K562 (cell line): ENCODE data around the gene PAPOLB. TPM values are rescaled to one million over a fixed set of nuclear protein-coding genes. Genes with fewer than 3 reads are reported as not detected.

Experiments
- ATAC-seq: fragments of 200-7000 bp; cut with Tn5 transposase; 3 replicates; pipeline ENCODE4 v1.9.1; 2020; ENCODE audit warnings: moderate library complexity
- BruUV-seq: library from RNA; stranded (reverse); fragments of 400-500 nt; replicated peaks from 2 replicates; lab custom pipeline; 2021; lab: Mats Ljungman, UMichigan
- CTCF ChIA-PET: fragments of 300-600 bp; formaldehyde crosslinking; extraction: SDS; loops from one replicate; lab custom pipeline; 2021; ENCODE audit warnings: low intra/inter-chr PET ratio; lab: Yijun Ruan, JAX
- POLR2A ChIA-PET: fragments of 300-600, 350-650 bp; sonication (Branson Sonifier 250); formaldehyde crosslinking; extraction: SDS; loops from one replicate; lab custom pipeline; 2021; ENCODE audit warnings: antibody characterized with exemption, inconsistent platforms; lab: Yijun Ruan, JAX
- DNase-seq, 4 experiments: peaks; one replicate each; pipeline versions ENCODE4 v3.0.0 to v3.0.0-alpha.2; 2011 to 2018; ENCODE audit warnings: low spot score in 3 of 4, mixed read lengths in 3 of 4; ENCODE audit errors: extremely low read depth in 1 of 4
- FAIRE-seq: peaks from 2 replicates; lab custom pipeline; 2011; peaks lifted over from hg19 to GRCh38; lab: Jason Lieb, UNC
- H2AFZ ChIP-seq: 2 replicates; pipeline ENCODE4 v1.6.0; 2011; ENCODE audit warnings: low read depth, low read length, control low read depth, inconsistent platforms
- H3K27ac ChIP-seq: fragments of 200-600 bp; 3 replicates; pipeline ENCODE4 v1.8.0; 2011; ENCODE audit warnings: low read depth, mild to moderate bottlenecking, control low read depth, inconsistent platforms, low read length, moderate library complexity, mixed read lengths; ENCODE audit errors: extremely low read depth
- H3K27me3 ChIP-seq, 2 experiments: fragments of 300-600 bp in 1 of 2; 2 replicates in 1 of 2; 3 replicates in 1 of 2; pipeline versions ENCODE4 v1.6.0 to v1.8.0; 2011; ENCODE audit warnings: inconsistent platforms in 2 of 2, low read length in 2 of 2, mild to moderate bottlenecking in 1 of 2, mixed read lengths in 1 of 2, moderate library complexity in 1 of 2; ENCODE audit not compliant: control insufficient read depth in 2 of 2, insufficient read depth in 2 of 2
- H3K36me3 ChIP-seq: fragments of 300-600 bp; 3 replicates; pipeline ENCODE4 v1.8.0; 2011; ENCODE audit warnings: mild to moderate bottlenecking, low read length, inconsistent platforms; ENCODE audit not compliant: control insufficient read depth, insufficient read depth
- H3K4me1 ChIP-seq, 2 experiments: fragments of 200-600 bp in 1 of 2; replicated peaks in 1 of 2; 2 replicates in 1 of 2; 3 replicates in 1 of 2; pipeline versions ENCODE4 v1.5.1 to v1.8.0; 2011; ENCODE audit warnings: inconsistent platforms in 2 of 2, low read length in 2 of 2, mild to moderate bottlenecking in 1 of 2, mixed read lengths in 1 of 2, moderate library complexity in 1 of 2; ENCODE audit not compliant: control insufficient read depth in 2 of 2, insufficient read depth in 2 of 2
- H3K4me2 ChIP-seq: 2 replicates; pipeline ENCODE4 v1.6.1; 2011; ENCODE audit warnings: low read length, control low read depth, inconsistent platforms, mixed read lengths; ENCODE audit not compliant: insufficient read depth
- H3K4me3 ChIP-seq: fragments of 200-600 bp; sonication (generic), shearing (Covaris generic); 2 replicates; pipeline ENCODE4 v1.5.1; 2016; ENCODE audit warnings: control low read depth, inconsistent platforms
- H3K79me2 ChIP-seq: fragments of 200-600 bp; 3 replicates; pipeline ENCODE4 v1.8.0; 2011; ENCODE audit warnings: low read length, inconsistent platforms; ENCODE audit not compliant: control insufficient read depth, insufficient read depth
- H3K9ac ChIP-seq, 2 experiments: 2 replicates each; pipeline versions ENCODE4 v1.6.0 to v1.6.1; 2011; ENCODE audit warnings: low read depth in 2 of 2, low read length in 2 of 2, control low read depth in 1 of 2, inconsistent platforms in 1 of 2, mild to moderate bottlenecking in 1 of 2, mixed read lengths in 1 of 2; ENCODE audit not compliant: insufficient read depth in 1 of 2
- H3K9me1 ChIP-seq: one replicate; pipeline ENCODE4 v1.6.0; 2011; ENCODE audit warnings: inconsistent platforms, mild to moderate bottlenecking, low read length, moderate library complexity; ENCODE audit not compliant: control insufficient read depth, insufficient read depth
- H3K9me3 ChIP-seq: replicated peaks from 2 replicates; pipeline ENCODE4 v1.5.1; 2011; ENCODE audit warnings: low read depth, low read length, inconsistent platforms; ENCODE audit not compliant: control insufficient read depth, insufficient read depth
- H4K20me1 ChIP-seq: replicated peaks from 2 replicates; pipeline ENCODE4 v1.6.1; 2011; ENCODE audit warnings: low read length, inconsistent platforms, mixed read lengths; ENCODE audit not compliant: control insufficient read depth, insufficient read depth
- ASH1L ChIP-seq: fragments of 450-650 bp; IDR thresholded peaks from 2 replicates; pipeline ENCODE4 v1.6.1; 2018; ENCODE audit warnings: borderline replicate concordance, mild to moderate bottlenecking, low read depth; ENCODE audit not compliant: partially characterized antibody
- CREBBP ChIP-seq: IDR thresholded peaks from one replicate; pipeline ENCODE4 v1.6.1; 2012; ENCODE audit warnings: low read depth, mild to moderate bottlenecking, control low read depth, inconsistent platforms, low read length
- E4F1 ChIP-seq: fragments of 250-450 bp; sonication (Bioruptor Pico); IDR thresholded peaks from 2 replicates; pipeline ENCODE4 v1.5.0; 2021; ENCODE audit warnings: mild to moderate bottlenecking, borderline replicate concordance
- ESRRB ChIP-seq: fragments of 250-450 bp; sonication (Bioruptor Pico); IDR thresholded peaks from 2 replicates; pipeline ENCODE4 v1.5.0; 2020; ENCODE audit warnings: mild to moderate bottlenecking, moderate library complexity, borderline replicate concordance
- MTA2 ChIP-seq: fragments of 450-650 bp; IDR thresholded peaks from 2 replicates; pipeline ENCODE4 v1.6.1; 2016; ENCODE audit warnings: low read depth
- STAT5A ChIP-seq: IDR thresholded peaks from 2 replicates; pipeline ENCODE4 v1.6.1; 2012; ENCODE audit warnings: low read length, inconsistent platforms, borderline replicate concordance
- TAL1 ChIP-seq: fragments of 450-650 bp; IDR thresholded peaks from 2 replicates; pipeline ENCODE4 v1.6.1; 2016; ENCODE audit warnings: mild to moderate bottlenecking
- TRIM24 ChIP-seq, 2 experiments: fragments of 450-650 bp; IDR thresholded peaks; 2 replicates each; pipeline ENCODE4 v1.6.1; 2016
- ZNF311 ChIP-seq: fragments of 250-450 bp; sonication (Bioruptor Pico); IDR thresholded peaks from 2 replicates; pipeline ENCODE4 v1.4.0; 2020; ENCODE audit warnings: mild to moderate bottlenecking, moderate library complexity
- WGBS: fragments of 100-300 bp; shearing (Covaris generic); methylation state at CpG from one replicate; pipeline ENCODE4 v1.1.6; 2016; ENCODE audit warnings: low coverage, mixed read lengths; ENCODE audit not compliant: insufficient coverage; ENCODE audit errors: missing lambda C conversion rate; 5-methylcytosine and 5-hydroxymethylcytosine counted together
- in situ Hi-C: fragments of 300-500 bp; cut with MboI; formaldehyde crosslinking; loops from 4 replicates; pipeline ENCODE4 v1.15.0; 2018; ENCODE audit warnings: inconsistent platforms, mixed read lengths
- intact Hi-C: fragments of 100-400 bp; cut with micrococcal nuclease; formaldehyde crosslinking; loops from 2 replicates; pipeline ENCODE4 v1.14.2; 2022
- polyA plus RNA-seq, 8 experiments: library from polyadenylated mRNA; depleted of rRNA in 4 of 8; stranded (reverse) in 5 of 8; unstranded in 3 of 8; fragments of >200 nt; fragmentation: Nextera tagmentation in 2 of 8; fragmentation: Illumina TruSeq in 1 of 8; extraction: Ambion mirVana in 2 of 8; extraction: Trizol in 1 of 8; gene quantifications; 2 replicates each; pipeline versions ENCODE4 v1.2.1 to v1.2.3, GENCODE V29; 2011 to 2014; ENCODE audit warnings: inconsistent platforms in 1 of 8, missing spikeins in 1 of 8
- total RNA-seq, 7 experiments: library from RNA; depleted of rRNA in 6 of 7; stranded (reverse); fragments of >200 nt in 6 of 7; fragmentation: Illumina TruSeq in 2 of 7; extraction: Trizol in 2 of 7; gene quantifications; 2 replicates each; pipeline versions ENCODE4 v1.2.1 to v1.2.3, GENCODE V29; 2011 to 2021; ENCODE audit warnings: low replicate concordance in 1 of 7

Gene PAPOLB
- total and polyA plus RNA-seq, 9 of the 15 experiments (the other 6 are each of a cell fraction or from before 2014, with no cell fraction given), result 0.04 to 0.33 (median 0.16) TPM; not detected in 4

DNA sequence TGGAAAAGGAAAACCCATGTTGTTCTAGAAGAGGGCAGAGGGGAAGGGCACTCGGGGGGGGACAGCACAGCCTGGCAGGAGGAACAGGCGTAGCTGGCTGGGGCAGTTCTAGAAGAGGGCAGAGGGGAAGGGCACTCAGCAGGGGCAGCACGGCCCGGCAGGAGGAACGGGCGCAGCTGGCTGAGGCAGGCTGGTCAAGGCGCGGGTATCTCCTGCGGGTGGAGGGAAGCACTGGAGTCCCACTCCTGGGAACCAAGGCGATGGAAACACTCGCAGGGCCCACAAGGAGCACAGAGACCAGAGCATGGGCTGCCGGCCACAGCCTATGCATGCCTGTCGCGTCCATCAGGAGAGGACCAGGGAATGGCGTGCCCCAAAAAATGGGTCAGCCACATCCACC is 36.7 kb downstream of the PAPOLB start:
- POLR2A ChIA-PET, result interaction anchor here (0.6 kb wide), 3 partner anchors 17 to 43 kb away, joined by 3 to 5 read pairs (median 4); no protein-coding TSS in a partner anchor
- TF ChIP-seq CREBBP (no peak), MTA2 (no peak), ASH1L (no peak), TAL1 (no peak), TRIM24 (IDR thresholded peaks at IDR 0.05) (no peak), STAT5A (no peak), ZNF311 (no peak), ESRRB (CRISPR knock-in tag) (no peak), E4F1 (CRISPR knock-in tag) (no peak)
- ATAC-seq, result no peak
- Histone ChIP-seq H3K9me1 (no peaks in the 10 kb centered on the region), H3K79me2 (no peaks in the 10 kb centered on the region), H3K4me1 (peaks cover 0 to 24% of the 10 kb centered on the region in 2 experiments; a peak in 3 of 5 replicates), H3K4me3 (no peak overlapping the region), H3K27ac (no peak overlapping the region), H2AFZ (no peak overlapping the region), H4K20me1 (no peaks in the 10 kb centered on the region), H3K27me3 (peaks cover 0 to 9% of the 10 kb centered on the region in 2 experiments; a peak in 1 of 5 replicates), H3K9ac (no peak overlapping the region), H3K36me3 (no peaks in the 10 kb centered on the region), H3K4me2 (no peak overlapping the region), H3K9me3 (no peaks in the 10 kb centered on the region)
- WGBS, result 72% methylated on average over 10 of the region's 15 CpGs
- no peak for FAIRE-seq
- BruUV-seq, result no TSS peak
- in situ Hi-C loops (no loop called here), intact Hi-C loops (no loop called here)
- CTCF ChIA-PET, result no interaction called here
- DNase-seq, result no peak
